Measurements from ENCODE around the gene SPECC1. TPM values are rescaled to one million over a fixed set of nuclear protein-coding genes. Genes with fewer than 3 reads are reported as not detected.

SPECC1 gene
- total RNA-seq, 1 experiment from 2014 or later = 103 TPM

- TF ChIP-seq AFF4 (CRISPR knock-in tag; IDR thresholded peaks at IDR 0.05; ENCODE audit: borderline replicate concordance) (no peak), ZNF317 (CRISPR knock-in tag; IDR thresholded peaks at IDR 0.05; ENCODE audit: borderline replicate concordance, low read depth) (no peak)
These were observed 297.8 kb downstream of the SPECC1 start (continued) for GRCh38 chr17:20306924-20307323.

GRCh38 chr17:20307326-20307910 is 298.3 kb downstream of the SPECC1 start:
- DNase-seq (ENCODE audit: low spot score) = no peak
- ChIA-PET CTCF (no interaction called here), POLR2A (no interaction called here)
- no peak overlapping the region for H3K27ac Mint-ChIP-seq
- H3K4me1 Mint-ChIP-seq = no peaks in the 10 kb centered on the region
- peaks cover 4% of the 10 kb centered on the region; the same call in 1 of the 2 replicates for H3K27me3 Mint-ChIP-seq (ENCODE audit: low read depth)
- no peak for TF ChIP-seq MXD4 (CRISPR knock-in tag; IDR thresholded peaks at IDR 0.05; ENCODE audit: borderline replicate concordance)
- TF ChIP-seq RELA (CRISPR knock-in tag; IDR thresholded peaks at IDR 0.05; ENCODE audit: borderline replicate concordance) = no peak
- TF ChIP-seq RORB (CRISPR knock-in tag; IDR thresholded peaks at IDR 0.05) = no peak
- no peak for TF ChIP-seq ATF1 (CRISPR knock-in tag; IDR thresholded peaks at IDR 0.05)
- TF ChIP-seq TEAD4 (CRISPR knock-in tag; IDR thresholded peaks at IDR 0.05) = no peak
- TF ChIP-seq PREB (CRISPR knock-in tag; IDR thresholded peaks at IDR 0.05; ENCODE audit: borderline replicate concordance) = no peak
- TF ChIP-seq AR (CRISPR knock-in tag; IDR thresholded peaks at IDR 0.05) = no peak
- no peak for TF ChIP-seq ERG (CRISPR knock-in tag; IDR thresholded peaks at IDR 0.05)
- TF ChIP-seq SP1 (CRISPR knock-in tag; conservative IDR thresholded peaks at IDR 0.05) = no peak
- no peak for TF ChIP-seq TCF7 (CRISPR knock-in tag; IDR thresholded peaks at IDR 0.05; ENCODE audit: low read depth)
- TF ChIP-seq ZNF138 (CRISPR knock-in tag; conservative IDR thresholded peaks at IDR 0.05) = no peak
- no peak for TF ChIP-seq SMAD4 (CRISPR knock-in tag; IDR thresholded peaks at IDR 0.05)
- TF ChIP-seq IRF2 (CRISPR knock-in tag; IDR thresholded peaks at IDR 0.05; ENCODE audit: borderline replicate concordance, low read depth) = no peak
- TF ChIP-seq ZNF317 (CRISPR knock-in tag; IDR thresholded peaks at IDR 0.05; ENCODE audit: borderline replicate concordance, low read depth) = no peak
- TF ChIP-seq ZBTB43 (CRISPR knock-in tag; IDR thresholded peaks at IDR 0.05) = no peak
- TF ChIP-seq USF2 (CRISPR knock-in tag; IDR thresholded peaks at IDR 0.05) = no peak
- ATAC-seq = no peak
- H3K4me3 Mint-ChIP-seq = no peak overlapping the region
- H3K9me3 Mint-ChIP-seq = peaks cover 28% of the 10 kb centered on the region
- H3K36me3 Mint-ChIP-seq = peaks cover 50% of the 10 kb centered on the region
